ENCODE measurements around the gene UTRN.

UTRN gene

DNA sequence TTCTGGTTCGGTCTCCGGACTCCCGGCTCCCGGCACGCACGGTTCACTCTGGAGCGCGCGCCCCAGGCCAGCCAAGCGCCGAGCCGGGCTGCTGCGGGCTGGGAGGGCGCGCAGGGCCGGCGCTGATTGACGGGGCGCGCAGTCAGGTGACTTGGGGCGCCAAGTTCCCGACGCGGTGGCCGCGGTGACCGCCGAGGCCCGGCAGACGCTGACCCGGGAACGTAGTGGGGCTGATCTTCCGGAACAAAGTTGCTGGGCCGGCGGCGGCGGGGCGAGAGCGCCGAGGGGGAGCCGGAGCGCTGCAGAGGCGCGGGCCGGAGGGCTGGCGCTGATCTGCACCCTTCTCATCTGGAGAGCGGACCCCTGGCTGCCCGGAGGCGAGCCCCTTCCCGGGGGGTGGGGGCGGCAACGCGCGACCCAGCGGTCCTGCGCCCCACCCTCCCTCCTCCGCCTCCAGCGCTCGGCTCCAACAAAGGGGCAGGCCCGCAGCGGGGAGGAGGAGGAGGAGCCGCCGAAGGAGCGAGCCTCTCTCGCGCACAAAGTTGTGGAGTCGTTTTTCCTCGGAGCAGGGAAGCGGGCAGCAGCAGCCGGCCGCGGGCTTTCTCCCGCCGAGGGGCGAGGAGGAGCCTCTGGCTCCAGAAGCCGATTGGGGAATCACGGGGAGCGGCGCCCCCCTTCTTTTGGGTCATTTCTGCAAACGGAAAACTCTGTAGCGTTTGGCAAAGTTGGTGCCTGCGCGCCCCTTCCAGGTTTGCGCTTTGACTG, at the start of gene UTRN:
TSS of gene UTRN (plus strand) at position 553 of the 765 bp plus-strand sequence. CDS start 6,494 bp downstream, outside the sequence.
- FAIRE-seq: no peak

DNA sequence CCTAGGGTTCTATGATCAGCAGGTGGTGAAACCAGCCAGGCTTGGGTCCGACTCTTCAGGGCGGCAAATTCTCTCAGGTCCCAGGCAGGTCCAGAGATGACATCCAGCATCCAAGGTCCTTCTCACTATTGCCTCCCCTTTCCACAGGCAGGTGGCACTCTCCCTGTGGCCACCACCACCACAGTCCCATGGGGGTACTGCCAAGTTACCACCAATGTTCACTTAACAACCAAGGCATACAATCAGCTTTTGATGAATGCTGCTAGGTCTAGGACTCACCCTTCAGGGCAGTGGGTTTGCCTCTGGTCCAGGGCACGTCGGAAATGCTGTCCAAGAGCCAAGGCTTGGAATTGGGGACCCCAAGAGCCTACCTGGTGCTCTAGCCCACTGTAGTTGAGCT, 40.4 kb upstream of the UTRN start:
- FAIRE-seq: no peak

GRCh38 chr6:144246988-144247387, 38.1 kb upstream of the UTRN start:
- FAIRE-seq: no peak

- no peak for FAIRE-seq
Observed at GRCh38 chr6:144248003-144248402, 37.1 kb upstream of the UTRN start.

DNA sequence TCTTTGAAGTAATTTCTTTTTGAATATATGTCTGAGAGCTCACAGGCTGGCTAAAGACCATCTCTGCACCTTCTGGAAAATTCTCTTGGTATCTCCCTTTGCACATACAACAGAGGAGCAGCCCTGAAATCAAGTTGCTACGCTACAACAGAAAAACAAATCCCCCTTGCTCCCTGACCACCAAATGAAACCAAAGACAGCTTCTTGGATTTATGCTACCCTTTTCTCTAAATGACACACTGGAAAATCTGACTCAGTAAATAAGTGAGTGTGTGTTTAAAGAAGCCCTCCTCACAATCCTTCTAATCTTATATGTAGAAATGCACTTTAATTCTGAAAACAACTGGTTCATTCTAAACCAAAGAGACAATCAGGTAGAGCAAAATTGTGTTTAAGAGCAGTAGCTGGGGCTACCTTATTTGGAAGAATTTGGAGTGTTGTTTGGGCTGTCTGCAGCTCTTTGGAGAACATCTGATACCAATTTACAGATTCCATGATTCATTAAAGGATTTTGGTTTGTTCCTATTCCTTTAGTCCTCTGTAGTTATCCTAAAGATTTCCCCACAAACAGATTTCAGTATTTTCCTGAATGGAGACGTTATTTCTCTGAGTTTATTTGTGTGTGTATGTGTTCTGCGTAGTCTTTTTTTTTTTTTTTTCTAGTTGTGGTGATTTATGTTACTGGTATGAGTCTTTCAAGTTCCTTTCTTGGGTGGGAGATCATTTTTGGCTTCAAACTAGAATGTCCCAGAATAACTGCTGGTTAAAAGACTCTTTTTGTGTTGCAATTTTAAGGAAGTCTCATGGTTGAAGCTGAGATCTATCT, 36.4 kb upstream of the UTRN start:
- FAIRE-seq: peak; percentile 4

DNA sequence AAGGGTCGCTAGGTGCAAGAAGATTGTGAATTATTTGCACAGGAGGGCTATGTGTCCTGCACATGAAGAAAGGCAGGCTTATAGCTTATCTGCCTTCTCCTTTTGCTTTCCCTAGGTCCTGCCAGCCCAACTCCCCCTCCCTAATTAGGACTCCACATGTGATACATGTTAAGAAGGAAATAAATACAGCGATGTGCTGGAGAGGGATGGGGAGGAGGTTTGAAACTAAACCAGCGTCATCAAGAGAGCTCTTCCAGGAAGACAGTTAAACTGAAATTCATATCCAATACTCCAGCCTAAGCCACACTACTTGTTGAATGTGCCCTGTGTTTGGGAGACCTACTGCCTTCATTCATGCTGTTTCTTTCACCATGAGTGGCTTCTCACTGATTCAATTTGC, 34.9 kb upstream of the UTRN start:
- FAIRE-seq: no peak

- no peak for FAIRE-seq
Observed at GRCh38 chr6:144252259-144252658, 32.9 kb upstream of the UTRN start.

DNA sequence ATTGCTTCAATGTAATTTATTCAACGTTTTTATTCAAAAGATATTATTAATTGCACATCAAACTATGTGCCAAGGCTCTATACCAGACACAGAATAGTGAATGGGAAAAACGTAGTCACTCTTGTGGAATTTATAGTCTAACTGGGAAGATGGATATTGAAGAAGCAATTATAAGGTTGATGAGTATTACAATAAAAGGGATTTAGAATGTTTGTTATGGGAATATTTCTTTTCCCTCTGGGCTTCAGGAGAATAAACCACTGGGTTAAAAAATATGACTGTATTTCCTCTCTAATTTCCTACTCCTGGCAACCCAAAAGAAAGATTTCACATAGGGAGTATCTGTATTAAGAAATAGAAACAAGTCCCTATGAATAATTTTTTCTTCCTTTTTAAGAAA, 25.1 kb upstream of the UTRN start:
- FAIRE-seq: no peak

DNA sequence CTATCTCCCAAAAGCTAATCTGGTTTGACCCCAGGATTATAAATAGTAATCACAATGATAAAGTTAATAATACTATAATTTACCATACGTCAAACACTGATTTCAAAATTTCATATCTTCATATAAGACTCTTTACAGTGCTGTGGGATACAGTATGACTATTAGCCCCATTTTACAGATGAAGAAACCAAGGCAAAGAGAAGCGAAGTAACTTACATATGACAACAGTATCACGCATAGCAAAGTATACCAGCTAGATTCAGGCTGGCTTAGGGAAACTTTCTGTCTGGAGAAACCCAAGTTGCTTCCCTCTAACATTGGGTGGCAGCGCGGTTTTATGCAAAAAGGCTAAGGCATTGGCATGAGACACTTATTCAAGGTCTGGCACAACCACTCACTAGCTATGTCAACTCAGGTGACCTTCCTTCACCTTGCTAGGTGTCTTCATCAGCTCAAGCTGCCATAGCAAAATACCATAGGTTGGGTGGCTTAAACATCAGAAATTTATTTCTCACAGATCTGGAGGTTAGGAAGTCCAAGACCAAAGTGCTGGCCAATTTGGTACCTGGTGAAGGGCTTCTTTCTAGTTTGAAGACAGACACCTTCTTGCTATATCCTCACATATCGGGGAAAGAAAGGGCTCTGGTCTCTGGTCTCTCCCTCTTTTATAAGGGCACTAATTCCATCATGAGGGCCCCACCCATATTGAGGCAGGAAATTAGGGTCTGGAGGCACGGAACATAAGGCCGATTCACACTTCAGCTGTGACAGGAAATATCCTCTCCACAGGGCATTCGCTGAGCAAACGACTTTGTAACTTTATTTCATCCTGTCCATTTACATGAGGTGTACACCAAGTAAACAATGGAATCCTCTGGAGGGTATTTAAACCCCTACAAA, 22.4 kb upstream of the UTRN start:
- FAIRE-seq: no peak

- no peak for FAIRE-seq
Observed at GRCh38 chr6:144263786-144264185, 21.3 kb upstream of the UTRN start.

GRCh38 chr6:144264270-144265060, 20.7 kb upstream of the UTRN start:
- FAIRE-seq: no peak

DNA sequence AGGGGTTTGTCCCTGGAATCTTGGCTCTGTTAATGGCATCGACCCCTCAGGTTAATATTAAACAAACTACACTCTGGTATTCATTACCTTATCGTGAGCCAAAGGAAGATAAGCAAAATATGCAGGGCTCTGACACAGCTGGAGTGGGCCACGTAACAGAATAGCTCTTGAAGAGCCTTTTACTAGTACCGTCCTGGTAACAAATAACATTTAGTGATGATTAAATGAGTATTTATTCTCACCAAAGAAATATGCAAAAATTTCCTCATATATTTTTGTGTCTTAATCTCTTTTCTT, 20.1 kb upstream of the UTRN start:
- FAIRE-seq: no peak

- no peak for FAIRE-seq
Observed at GRCh38 chr6:144265390-144265789, 19.7 kb upstream of the UTRN start.

- no peak for FAIRE-seq
Observed at GRCh38 chr6:144266091-144266649, 19.0 kb upstream of the UTRN start.

DNA sequence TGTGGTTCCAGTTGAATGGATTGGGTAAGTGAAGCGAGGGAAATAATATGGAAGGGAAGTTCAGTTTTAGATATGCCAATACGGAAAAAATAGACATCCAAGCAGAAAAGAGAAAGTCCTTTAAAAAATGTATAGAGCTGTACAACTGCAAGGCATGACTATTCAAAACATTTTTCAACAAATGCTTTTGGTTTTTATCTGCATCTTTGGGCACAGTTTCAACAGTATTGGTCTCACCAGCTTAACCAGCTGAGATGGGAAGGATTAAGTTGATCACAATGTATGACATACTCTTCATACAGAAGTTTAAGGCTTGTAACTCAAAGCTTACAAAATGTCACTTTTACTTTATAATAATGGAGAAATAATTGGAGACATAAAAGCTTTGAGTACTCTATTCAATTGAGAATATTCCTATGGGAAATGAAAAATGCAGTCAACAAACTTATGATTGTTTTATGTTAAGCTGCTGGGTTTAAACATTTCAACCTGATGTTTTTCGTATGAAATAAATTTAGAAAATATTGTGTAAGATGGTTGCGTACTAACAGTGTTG, 16.3 kb upstream of the UTRN start:
- FAIRE-seq: no peak

DNA sequence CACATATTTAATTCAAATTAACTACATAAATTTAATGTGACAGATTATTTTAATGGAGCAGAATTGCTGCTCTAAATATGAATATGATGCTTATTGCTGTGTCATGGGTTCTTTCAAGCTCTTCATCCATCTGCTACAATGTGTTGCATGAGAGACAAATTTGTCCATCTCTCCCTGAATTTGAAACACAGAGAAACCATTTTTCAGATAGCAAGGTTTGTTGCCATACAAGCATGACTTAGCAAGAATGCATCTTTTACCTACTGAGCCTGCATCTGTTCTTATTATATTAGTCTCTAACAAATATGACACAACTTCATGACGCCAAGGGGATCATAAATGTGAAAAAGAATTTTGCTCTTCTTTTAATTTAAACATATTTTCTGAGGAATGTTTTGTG, 8.0 kb upstream of the UTRN start:
- no peak for FAIRE-seq

- FAIRE-seq: no peak
Observed at GRCh38 chr6:144277605-144278227, 7.4 kb upstream of the UTRN start.

DNA sequence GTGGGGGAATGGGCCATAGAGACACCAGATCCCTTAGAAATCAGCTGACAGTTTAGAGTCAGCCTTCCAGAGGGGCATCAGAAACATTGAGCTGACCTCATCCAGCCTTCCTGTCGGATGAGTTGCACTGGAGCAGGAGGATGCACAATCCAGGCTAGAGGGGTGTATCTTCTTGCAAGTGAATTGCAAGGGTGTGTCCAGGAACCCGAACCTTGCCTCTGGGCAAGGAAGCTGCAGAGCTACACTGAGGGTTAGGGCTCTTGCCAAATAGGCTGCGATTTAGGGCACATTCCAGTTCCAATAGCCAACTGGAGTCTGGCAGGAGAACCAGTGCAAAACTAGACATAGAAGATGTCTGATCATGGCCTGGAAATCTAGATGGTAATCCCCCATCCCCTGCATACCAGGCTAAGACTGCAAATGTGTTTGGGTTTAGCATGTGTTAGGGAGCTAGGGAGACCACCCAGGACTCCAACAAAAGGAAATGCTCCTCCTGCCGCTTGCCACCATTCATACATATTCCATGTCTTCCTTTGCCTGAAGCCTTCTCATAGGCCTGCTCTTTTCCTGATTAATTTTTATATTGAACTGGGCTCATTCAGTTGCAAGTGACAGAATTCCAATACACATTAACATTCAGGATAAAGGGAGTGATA, 6.3 kb upstream of the UTRN start:
- FAIRE-seq: no peak

- FAIRE-seq: no peak
Observed at GRCh38 chr6:144279484-144280150, 5.5 kb upstream of the UTRN start.
